DND-41 (cell line): ENCODE data around the gene CCDC80.

Experiments
- CTCF ChIP-seq: IDR thresholded peaks from 2 replicates; pipeline ENCODE4 v1.5.1; 2012; ENCODE audit warnings: borderline replicate concordance, low read length, moderate library complexity, mild to moderate bottlenecking; ENCODE audit not compliant: poor library complexity, severe bottlenecking; ENCODE audit errors: extremely low read depth
- EZH2 ChIP-seq: IDR thresholded peaks from 3 replicates; pipeline ENCODE4 v1.6.1; 2012; ENCODE audit warnings: borderline replicate concordance, low read depth, mild to moderate bottlenecking, moderate library complexity, low read length, inconsistent platforms; ENCODE audit not compliant: severe bottlenecking

GRCh38 chr3:112685420-112685819, 44.5 kb upstream of the CCDC80 start:
- no peak for TF ChIP-seq CTCF
- TF ChIP-seq EZH2 = no peak
